Tibial nerve (tissue), 4 donors: Measurements from ENCODE around the gene GHR. TPM values are rescaled to one million over a fixed set of nuclear protein-coding genes. Genes with fewer than 3 reads are reported as not detected.

ENCODE experiments used
- DNase-seq, 2 donors: peaks; one replicate each; pipeline ENCODE4 v3.0.0-alpha.2; 2019; ENCODE audit warnings: low spot score in 2 of 2
- H3K27ac ChIP-seq, 4 donors: fragments of 200-600 bp; sonication (generic) in 3 of 4; one replicate each; pipeline ENCODE4 v1.5.1; 2017 to 2019; ENCODE audit warnings: mild to moderate bottlenecking in 1 of 4
- H3K27me3 ChIP-seq, 2 donors: fragments of 200-600 bp; sonication (generic) in 1 of 2; one replicate each; pipeline versions ENCODE4 v1.5.1 to v1.6.0; 2017 to 2019
- H3K36me3 ChIP-seq, 3 donors: fragments of 200-600 bp; sonication (generic); one replicate each; pipeline ENCODE4 v1.5.1; 2018 to 2019
- H3K4me1 ChIP-seq, 4 donors: fragments of 200-600 bp; sonication (generic) in 3 of 4; one replicate each; pipeline ENCODE4 v1.5.1; 2017 to 2019
- H3K4me3 ChIP-seq, 4 donors: fragments of 200-600 bp; sonication (generic) in 3 of 4; one replicate each; pipeline ENCODE4 v1.5.1; 2017 to 2019; ENCODE audit warnings: mild to moderate bottlenecking in 1 of 4, moderate library complexity in 1 of 4
- H3K9me3 ChIP-seq, 4 donors: fragments of 200-600 bp; sonication (generic) in 3 of 4; one replicate each; pipeline ENCODE4 v1.5.1; 2017 to 2019
- CTCF ChIP-seq, 5 experiments: fragments of 200-600 bp in 3 of 5; fragments of 450-650 bp in 2 of 5; sonication (generic) in 3 of 5; IDR thresholded peaks; one replicate each; pipeline ENCODE4 v1.5.1; 2016 to 2019; ENCODE audit warnings: antibody characterized with exemption in 5 of 5, mild to moderate bottlenecking in 3 of 5, moderate library complexity in 2 of 5
- EP300 ChIP-seq, 2 donors: sonication (generic); formaldehyde crosslinking; IDR thresholded peaks; one replicate each; pipeline ENCODE4 v1.6.1; 2017; ENCODE audit warnings: antibody characterized with exemption in 2 of 2, mild to moderate bottlenecking in 1 of 2
- POLR2A ChIP-seq, 2 donors: fragments of 450-650 bp; IDR thresholded peaks; one replicate each; pipeline ENCODE4 v1.6.1; 2017; ENCODE audit warnings: antibody characterized with exemption in 2 of 2, mild to moderate bottlenecking in 2 of 2, moderate library complexity in 2 of 2
- WGBS, 2 donors: methylation state at CpG; one replicate each; pipeline ENCODE4 v1.1.5; 2018; 5-methylcytosine and 5-hydroxymethylcytosine counted together
- total RNA-seq, 4 donors: library from RNA; depleted of rRNA; stranded (reverse); fragments of >200 nt; gene quantifications; one replicate each; pipeline ENCODE4 v1.1.0, GENCODE V29; 2016

Gene GHR
- total RNA-seq, 4 donors from 2014 or later: 30.2 to 39.6 (median 39.2) TPM

GRCh38 chr5:42579320-42579719 lies 156.1 kb downstream of the GHR start:
- TF ChIP-seq POLR2A (IDR thresholded peaks at IDR 0.05) (no peak), EP300 (IDR thresholded peaks at IDR 0.05) (no peak), CTCF (IDR thresholded peaks at IDR 0.05) (no peak)
- Histone ChIP-seq H3K27ac (no peak overlapping the region), H3K4me1 (peaks cover 0 to 5% (median 0%) of the 10 kb centered on the region in 4 donors), H3K27me3 (no peaks in the 10 kb centered on the region), H3K9me3 (no peaks in the 10 kb centered on the region), H3K4me3 (no peak overlapping the region), H3K36me3 (no peaks in the 10 kb centered on the region)
- WGBS, 2 donors: 38 to 47% methylated on average over 1 of the region's 1 CpG
- DNase-seq: no peak

- no peaks in the 10 kb centered on the region for H3K36me3 ChIP-seq
- no peaks in the 10 kb centered on the region for H3K9me3 ChIP-seq
- no peak for DNase-seq
- H3K4me3 ChIP-seq: no peak overlapping the region
- H3K27ac ChIP-seq: no peak overlapping the region
- 78% methylated on average over 6 of the region's 7 CpGs; no CpG with 5 or more reads in 1 of the 2 donors for WGBS, 2 donors
- TF ChIP-seq EP300 (IDR thresholded peaks at IDR 0.05) (no peak), POLR2A (IDR thresholded peaks at IDR 0.05) (no peak), CTCF (IDR thresholded peaks at IDR 0.05) (no peak)
- H3K27me3 ChIP-seq: no peaks in the 10 kb centered on the region
- peaks cover 0 to 14% (median 0%) of the 10 kb centered on the region in 4 donors for H3K4me1 ChIP-seq
Measured at GRCh38 chr5:42581845-42582244, 158.6 kb downstream of the GHR start.

GRCh38 chr5:42582723-42583122 lies 159.5 kb downstream of the GHR start:
- peaks cover 0 to 16% (median 0%) of the 10 kb centered on the region in 4 donors for H3K4me1 ChIP-seq
- no peak for DNase-seq
- 96% methylated on average over 13 of the region's 13 CpGs for WGBS, 2 donors
- no peaks in the 10 kb centered on the region for H3K9me3 ChIP-seq
- no peak overlapping the region for H3K27ac ChIP-seq
- H3K36me3 ChIP-seq: no peaks in the 10 kb centered on the region
- H3K4me3 ChIP-seq: no peak overlapping the region
- H3K27me3 ChIP-seq: no peaks in the 10 kb centered on the region
- no peak for TF ChIP-seq POLR2A (IDR thresholded peaks at IDR 0.05)
- TF ChIP-seq EP300 (IDR thresholded peaks at IDR 0.05): no peak
- no peak for TF ChIP-seq CTCF (IDR thresholded peaks at IDR 0.05)

GRCh38 chr5:42583322-42583721 lies 160.1 kb downstream of the GHR start:
- Histone ChIP-seq H3K4me1 (peaks cover 0 to 20% (median 0%) of the 10 kb centered on the region in 4 donors), H3K27ac (no peak overlapping the region)
- no peak for TF ChIP-seq POLR2A (IDR thresholded peaks at IDR 0.05)
- peak in 1 of 2 donors; percentile 36 for TF ChIP-seq EP300 (IDR thresholded peaks at IDR 0.05)
- TF ChIP-seq CTCF (IDR thresholded peaks at IDR 0.05): peak; percentile 69 to 79 (median 72)

GRCh38 chr5:42586625-42587024 lies 163.4 kb downstream of the GHR start:
- DNase-seq: no peak
- Histone ChIP-seq H3K4me3 (no peak overlapping the region), H3K27ac (peak overlapping the region in 1 of 4 donors; percentile 44), H3K36me3 (no peaks in the 10 kb centered on the region), H3K4me1 (peaks cover 0 to 41% (median 3%) of the 10 kb centered on the region in 4 donors), H3K27me3 (no peaks in the 10 kb centered on the region), H3K9me3 (no peaks in the 10 kb centered on the region)
- TF ChIP-seq EP300 (IDR thresholded peaks at IDR 0.05): no peak
- TF ChIP-seq CTCF (IDR thresholded peaks at IDR 0.05): no peak
- TF ChIP-seq POLR2A (IDR thresholded peaks at IDR 0.05): no peak
- WGBS, 2 donors: 13 to 18% methylated on average over 4 of the region's 4 CpGs

More at GRCh38 chr5:42583322-42583721, 160.1 kb downstream of the GHR start:
- 11 to 22% methylated on average over 4 of the region's 4 CpGs for WGBS, 2 donors
- no peak overlapping the region for H3K4me3 ChIP-seq
- H3K27me3 ChIP-seq: no peaks in the 10 kb centered on the region
- no peaks in the 10 kb centered on the region for H3K9me3 ChIP-seq
- H3K36me3 ChIP-seq: no peaks in the 10 kb centered on the region
- peak; percentile 37 to 76 for DNase-seq
